GM21786 (cell line): ENCODE data around the gene CALCR.
"Not testable (repeated sequence)": the region's sequence is repeated elsewhere in the genome, so short reads cannot be mapped to it uniquely, and the experiment has no call there.

Source experiments
- ATAC-seq: cut with Tn5 transposase; IDR thresholded peaks from one replicate; pipeline ENCODE4 v1.9.1; 2021; ENCODE audit not compliant: unreplicated experiment

The CALCR gene

DNA sequence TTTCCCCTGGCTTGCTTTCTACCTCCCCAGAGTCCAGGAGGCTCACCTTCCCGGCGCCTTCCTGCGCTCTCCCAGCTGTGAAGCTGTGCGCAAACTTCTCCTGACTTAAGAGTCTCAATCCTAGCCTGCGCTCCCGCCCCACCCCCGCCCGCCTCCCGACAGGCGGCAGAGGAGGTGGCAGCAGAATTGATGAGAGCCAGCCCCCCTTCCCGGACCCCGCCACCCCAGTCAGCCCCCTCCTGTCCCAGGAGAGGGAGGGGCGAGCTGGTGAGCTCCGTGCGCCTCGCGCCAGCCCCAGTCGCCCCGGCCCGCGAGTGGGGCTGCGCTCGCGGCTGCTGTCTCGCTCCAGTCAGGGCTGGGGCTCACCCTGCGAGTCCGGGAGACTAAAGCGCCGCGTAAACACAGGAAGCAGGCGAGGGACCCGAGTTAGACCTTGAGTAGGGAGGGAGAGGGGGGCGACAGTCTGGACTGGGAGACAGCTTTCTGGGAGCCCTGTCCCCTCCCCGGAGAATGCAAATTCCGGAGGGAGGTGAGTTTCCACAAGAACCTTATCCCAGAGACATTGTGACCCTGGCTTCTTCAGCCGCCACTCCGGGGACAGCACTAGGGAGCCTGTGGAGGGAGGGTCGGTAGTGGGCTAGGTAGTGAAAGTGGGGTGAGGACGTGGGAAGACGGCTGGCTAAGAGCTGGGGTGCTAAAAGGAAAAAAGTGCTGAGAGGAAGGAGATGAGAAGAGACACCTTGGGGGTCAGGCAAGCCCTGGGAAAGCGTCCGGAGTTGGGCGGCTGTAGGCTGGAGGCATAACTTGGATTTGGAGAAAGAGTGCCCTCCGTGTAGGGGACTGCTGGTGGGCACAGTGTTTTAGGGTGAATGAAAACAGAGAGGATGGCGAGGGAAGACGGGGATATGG, at the start of gene CALCR:
Gene CALCR (minus strand): TSS at position 79 of the 909 bp plus-strand sequence. CDS start 87,743 bp downstream, outside the sequence.
- ATAC-seq = no peak

DNA sequence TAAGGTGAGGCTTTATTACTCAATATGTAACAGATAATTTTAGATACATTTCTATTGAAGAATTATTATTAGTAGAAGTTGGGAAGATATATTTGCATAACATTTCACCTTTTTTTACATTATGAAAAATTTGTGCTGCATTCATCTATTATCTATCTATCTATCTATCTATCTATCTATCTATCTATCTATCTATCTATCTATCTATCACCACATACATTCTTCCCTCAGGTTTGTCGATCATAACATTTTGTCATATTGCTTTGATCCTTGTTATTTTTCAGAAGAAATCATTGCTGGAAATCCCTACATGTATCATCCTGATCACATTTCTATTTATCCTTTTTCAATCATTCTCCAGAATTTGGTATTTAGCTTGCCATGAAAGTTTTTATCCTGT, 49.3 kb upstream of the CALCR start:
- no peak for ATAC-seq

DNA sequence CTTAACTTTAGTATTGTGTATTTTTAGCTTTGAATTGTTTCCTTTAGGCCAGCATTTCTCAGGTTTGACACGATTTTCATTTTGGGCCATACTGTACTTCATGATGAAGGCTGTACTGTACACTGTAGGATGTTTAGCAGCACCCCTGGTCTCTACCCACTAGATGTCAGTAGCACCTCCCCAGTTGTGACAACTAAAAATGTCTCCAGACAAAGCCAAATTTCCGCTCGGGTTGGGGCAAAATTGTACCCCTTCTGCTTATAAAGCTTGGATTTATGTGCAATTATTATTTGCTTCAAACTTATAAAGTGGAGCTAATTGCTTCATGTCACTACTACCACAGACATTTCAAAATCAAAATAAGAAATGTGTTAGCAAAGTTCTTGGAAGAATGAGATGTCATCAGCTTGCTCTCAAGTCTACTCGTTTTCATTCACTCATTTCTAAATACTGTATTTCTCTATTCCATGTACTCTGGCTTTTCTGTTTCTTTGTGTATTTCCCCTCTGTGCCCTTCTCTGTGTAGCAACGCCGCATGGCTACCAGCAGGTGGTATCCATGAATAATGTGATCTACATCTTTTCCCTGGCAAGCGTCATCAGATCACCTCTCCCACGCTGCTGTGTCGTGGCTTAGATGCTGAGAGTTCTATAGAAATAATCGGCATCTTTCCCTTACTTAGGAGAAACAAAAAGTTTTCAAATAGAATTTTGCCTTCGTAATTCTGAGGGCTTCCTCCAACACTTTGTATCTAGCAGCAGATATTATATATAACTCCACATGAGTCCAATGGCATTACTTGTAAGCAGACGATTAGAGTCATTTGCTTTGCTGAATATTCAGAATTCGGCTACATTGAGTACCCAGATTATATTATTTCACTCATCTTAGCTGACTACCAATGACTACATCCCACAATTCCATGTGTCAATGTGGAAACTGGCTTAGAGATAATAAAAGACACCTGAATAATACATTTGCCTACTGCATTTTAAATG, 47.8 kb upstream of the CALCR start:
- no peak for ATAC-seq

DNA sequence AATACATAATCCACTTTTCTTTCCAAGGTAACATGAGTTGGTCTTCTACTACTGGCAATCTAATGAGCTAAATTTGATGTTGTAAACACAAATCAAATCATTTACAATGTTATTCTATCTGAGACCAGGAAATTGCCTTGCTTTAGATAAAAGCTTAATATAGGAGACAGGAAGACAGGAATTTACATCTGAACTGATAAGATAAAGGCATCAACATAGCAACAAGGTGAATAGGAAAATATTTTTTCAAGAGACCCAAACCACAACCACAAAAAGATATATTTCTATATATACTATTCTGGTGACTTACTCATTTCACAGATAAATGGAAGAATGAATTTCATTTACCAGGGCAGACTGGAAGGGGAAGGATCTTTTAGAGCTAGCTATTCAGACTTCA, 46.3 kb upstream of the CALCR start:
- no peak for ATAC-seq

DNA sequence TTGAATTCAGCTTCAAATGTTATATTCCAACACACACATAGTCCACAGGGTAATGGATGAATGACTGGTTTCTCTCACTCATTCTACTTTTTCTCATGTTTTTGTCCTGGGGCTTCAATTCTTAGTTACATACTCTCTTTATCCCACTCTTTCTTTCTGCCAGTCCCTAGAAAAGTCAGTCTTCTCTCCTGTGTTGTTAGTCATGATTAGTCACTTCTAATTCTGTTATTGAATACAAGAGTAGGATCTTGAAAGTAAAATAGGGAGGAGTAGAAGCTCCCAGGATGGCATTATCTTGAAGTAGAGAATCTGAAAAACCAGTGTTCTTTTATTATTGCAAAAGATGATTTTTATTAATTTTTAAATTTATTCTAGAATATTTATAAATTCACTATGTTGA, 45.5 kb upstream of the CALCR start:
- no peak for ATAC-seq

DNA sequence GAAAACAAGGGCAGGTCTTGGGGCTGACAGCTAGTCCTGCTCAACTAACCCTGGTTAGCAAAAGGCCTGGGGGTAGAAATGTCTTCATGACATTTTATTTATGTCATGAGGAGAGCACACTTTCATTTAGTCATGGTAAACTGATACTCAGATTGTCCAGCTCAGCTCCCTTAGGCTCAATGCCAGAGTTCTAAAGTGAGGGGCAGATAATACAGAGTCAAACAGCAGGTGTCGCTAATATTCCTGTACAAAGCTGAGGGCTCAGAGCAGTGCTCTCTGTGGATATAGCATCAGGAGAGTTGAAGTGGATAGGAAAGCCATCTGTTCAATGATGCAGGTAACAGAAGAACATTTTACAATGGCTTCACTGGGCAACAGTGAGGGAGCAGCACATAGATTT, 26.8 kb upstream of the CALCR start:
- ATAC-seq = no peak

DNA sequence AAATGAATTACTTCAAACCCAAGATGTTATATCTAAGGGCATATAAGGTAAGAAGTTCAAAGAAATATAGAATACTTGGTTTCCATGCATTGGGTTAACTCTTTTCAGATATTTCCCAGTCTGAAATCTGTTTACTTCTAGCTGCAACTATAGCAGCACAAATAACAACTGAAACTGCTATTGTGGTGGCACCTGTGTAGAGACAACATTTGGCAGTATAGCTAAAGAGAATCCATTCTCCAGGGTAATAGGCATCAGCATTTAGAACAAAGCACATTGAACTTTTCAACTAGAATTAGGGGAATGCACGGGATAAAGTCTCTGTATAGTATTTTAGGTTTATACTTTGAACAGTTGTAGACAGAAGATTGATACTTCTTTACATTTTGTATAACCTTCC, 19.7 kb upstream of the CALCR start:
- ATAC-seq = no peak

DNA sequence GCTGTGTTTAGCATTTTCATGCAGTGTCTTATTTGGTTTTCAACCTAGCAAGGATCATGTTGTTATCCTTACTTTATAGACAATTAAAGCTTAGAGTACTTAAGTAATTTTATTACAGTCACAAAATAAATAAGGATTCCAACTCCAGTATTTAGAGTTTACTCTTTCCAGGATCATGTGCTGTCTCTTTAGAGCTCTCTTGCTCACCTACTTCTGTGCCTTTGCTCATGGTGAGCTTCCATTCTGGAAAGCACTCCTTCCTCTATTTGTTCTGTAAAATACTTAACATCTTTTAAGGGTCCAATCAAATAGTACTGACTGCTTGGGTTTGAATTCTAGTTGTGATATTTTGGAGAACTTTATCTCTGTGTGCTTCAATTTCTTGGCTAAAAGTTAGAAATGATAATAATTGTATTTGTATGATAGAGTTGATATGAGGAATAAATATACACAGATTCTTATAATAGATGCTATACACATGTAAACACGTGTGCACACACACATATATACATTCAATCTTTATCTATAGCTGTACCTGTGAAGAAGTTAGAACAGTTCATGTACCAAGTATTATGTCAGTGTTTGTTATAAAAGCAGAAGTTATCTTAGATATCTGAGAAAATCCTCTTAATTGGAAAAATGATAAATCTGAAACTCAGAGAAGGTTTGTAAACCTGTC, 18.2 kb upstream of the CALCR start:
- no peak for ATAC-seq

DNA sequence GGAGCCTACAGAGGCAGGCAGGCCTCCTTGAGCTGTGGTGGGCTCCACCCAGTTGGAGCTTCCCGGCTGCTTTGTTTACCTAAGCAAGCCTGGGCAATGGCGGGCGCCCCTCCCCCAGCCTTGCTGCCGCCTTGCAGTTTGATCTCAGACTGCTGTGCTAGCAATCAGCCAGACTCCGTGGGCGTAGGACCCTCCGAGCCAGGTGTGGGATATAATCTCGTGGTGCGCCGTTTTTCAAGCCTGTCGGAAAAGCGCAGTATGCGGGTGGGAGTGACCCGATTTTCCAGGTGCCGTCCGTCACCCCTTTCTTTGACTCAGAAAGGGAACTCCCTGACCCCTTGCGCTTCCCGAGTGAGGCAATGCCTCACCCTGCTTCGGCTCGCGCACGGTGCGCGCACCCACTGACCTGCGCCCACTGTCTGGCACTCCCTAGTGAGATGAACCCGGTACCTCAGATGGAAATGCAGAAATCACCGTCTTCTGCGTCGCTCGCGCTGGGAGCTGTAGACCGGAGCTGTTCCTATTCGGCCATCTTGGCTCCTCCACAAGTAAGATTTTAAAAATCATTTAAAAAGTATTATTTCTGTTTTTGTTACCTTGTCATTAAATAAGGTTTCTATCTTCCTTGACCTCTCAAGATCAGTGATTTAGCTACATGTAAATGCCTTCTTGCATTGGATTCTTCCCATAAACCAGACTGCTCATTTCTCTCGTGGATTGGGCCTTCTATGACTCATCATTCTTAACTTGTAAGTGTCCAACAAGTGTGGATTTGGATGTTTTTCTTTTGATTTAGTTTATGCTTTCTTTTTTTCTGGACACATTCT, 16.9 kb upstream of the CALCR start:
- not testable (repeated sequence) for ATAC-seq

DNA sequence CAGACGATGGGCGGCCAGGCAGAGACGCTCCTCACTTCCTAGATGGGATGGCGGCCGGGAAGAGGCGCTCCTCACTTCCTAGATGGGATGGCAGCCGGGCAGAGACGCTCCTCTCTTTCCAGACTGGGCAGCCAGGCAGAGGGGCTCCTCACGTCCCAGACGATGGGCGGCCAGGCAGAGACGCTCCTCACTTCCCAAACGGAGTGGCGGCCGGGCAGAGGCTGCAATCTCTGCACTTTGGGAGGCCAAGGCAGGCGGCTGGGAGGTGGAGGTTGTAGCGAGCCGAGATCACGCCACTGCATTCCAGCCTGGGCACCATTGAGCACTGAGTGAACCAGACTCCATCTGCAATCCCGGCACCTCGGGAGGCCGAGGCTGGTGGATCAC, 11.9 kb upstream of the CALCR start:
- not testable (repeated sequence) for ATAC-seq

DNA sequence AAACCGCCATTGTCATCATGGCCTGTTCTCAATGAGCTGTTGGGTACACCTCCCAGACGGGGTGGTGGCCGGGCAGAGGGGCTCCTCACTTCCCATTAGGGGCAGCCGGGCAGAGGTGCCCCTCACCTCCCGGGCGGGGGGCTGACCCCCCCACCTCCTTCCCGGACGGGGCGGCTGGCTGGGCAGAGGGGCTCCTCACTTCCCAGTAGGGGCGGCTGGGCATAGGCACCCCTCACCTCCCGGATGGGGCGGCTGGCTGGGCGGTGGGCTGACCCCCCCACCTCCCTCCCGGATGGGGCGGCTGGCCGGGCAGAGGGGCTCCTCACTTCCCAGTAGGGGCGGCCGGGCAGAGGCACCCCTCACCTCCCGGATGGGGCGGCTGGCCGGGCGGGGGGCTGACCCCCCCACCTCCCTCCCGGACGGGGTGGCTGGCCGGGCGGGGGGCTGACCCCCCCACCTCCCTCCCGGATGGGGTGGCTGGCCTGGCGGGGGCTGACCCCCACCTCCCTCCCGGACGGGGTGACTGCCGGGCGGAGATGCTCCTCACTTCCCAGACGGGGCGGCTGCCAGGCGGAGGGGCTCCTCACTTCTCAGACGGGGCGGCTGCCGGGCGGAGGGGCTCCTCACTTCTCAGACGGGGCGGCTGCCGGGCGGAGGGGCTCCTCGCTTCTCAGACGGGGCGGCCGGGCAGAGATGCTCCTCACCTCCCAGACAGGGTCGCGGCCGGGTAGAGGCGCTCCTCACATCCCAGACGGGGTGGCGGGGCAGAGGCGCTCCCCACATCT, 11.4 kb upstream of the CALCR start:
- not testable (repeated sequence) for ATAC-seq

DNA sequence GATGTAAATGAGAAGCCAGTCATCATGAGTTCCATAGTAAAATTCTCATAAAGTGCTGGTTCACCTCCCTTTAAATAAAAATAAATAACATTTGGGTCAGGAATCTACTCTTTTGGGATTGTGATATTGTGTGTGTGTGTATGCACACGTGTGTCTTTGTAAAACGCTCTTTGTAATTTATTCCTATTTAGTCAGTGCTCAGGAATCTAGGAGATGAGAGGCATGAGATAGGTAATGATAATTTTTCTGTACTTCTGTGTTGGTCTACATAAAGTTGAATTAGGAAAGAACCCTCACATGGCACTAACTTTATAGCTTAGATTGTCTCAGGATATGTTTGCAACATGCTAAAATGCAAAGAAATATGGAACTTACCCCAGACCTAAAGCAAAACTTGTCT, 4.9 kb upstream of the CALCR start:
- no peak for ATAC-seq

DNA sequence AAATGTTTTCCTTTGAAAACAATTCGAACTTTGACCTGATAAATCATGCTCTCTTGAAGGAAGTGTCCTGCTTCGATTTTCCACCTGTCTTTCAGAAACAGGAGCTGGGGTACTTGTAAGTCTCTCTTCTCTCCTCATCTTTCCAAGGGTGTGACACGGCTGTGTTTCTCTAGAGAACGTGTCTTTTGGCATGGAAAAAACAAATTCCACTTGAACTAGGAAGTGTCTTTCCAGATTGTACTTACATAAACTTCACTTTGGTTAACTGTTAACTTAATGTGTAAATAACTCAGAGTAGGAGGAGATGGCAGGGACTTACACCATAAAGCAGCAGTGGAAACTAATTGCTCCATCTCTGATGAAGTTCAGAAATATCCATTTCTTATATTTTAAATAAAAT, 4.2 kb upstream of the CALCR start:
- no peak for ATAC-seq

DNA sequence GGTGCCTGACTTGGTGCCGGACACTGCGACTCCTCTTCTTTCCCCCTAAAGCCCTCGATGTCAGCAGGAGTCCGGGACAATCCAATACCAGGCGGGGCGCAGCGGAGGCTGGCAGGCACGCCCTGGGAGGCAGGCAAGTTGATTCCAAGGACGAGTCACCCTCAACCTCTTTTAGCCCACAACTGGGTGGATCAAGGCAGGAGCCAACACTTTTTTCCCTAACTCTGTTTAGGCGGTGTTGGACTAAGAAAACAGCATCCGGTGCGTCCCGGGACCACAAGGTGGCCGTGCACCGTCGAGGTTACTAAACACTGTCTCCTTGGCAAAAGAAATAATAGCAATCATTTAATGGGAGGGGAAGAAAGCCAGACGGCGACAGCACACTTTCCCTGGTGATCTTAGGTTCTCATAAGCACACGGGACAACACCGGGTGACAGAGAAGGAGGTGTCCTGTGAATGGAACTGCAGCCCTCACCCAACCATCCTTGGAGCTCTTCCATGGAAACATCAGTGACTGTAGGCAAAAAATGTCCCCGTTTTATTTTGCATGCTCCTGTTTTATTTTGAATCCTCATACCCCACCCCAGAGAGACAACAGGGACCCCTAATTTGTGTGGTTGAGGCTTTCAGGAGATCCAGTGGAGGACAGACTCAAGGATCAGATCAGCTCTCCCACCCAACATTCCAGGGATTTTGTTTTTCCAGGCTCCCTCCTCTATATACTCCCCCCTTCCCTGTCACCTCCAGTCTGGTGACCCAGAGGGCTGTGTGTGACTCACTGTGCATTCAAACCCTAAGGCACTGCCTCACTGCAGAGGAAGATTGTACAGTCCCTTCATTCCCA, 1.3 kb upstream of the CALCR start:
- ATAC-seq = no peak

DNA sequence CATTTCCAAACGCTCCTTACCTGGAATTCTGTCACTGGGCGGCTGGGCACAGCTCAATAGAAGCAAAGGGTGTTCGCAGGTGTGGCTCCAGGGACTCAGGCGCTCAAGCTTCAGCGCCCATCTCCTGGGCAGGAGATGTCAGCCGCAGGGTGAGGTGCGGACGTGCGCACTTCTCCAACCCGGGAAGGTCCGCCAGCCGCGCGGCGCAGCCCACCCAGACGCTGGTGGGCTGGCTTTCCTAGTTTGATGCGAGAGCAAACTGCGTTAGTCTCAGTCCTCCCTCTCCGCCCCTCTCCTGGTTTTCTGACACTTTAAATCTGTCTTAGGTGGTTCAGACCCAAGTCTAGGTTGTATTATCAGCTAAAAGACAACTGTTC, 267 bp downstream of the CALCR start:
- ATAC-seq = no peak

DNA sequence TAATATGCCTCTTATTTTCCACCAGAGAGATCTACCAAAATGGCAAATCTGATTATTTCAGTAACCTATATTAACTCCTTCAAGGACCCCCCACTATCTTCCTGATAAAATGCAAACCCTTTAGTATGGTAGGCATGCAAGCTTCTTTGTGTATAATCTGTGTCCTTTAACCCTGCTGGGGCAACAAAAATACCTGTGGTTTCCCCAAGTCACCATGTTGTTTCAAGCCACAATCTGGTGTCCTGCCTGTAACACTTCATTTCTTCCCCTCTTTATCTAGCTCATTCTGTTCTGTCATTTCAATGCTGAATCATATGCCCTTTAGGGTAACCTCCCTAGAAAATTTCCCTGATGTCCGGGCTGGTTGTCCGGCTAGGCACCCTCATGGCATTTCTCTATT, 5.3 kb downstream of the CALCR start:
- ATAC-seq = no peak

DNA sequence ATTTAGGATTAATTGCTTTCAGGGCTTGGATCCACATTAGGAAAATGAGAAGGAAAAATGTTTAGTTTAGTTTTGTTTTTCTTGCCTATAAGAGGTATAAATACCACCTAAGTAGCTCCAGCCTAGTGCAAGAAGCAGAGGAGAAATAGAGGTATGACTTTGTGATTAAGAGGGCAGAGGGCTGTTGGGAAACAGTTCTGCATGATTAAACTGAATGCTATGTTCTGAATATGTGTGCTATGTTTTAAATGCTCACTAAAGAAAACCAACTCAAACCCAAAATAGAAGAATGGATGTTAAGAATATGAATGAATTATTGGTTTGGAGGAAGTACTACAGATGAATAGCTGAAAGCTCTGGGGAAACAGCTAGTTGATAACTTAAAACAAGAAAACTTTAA, 7.6 kb downstream of the CALCR start:
- no peak for ATAC-seq

DNA sequence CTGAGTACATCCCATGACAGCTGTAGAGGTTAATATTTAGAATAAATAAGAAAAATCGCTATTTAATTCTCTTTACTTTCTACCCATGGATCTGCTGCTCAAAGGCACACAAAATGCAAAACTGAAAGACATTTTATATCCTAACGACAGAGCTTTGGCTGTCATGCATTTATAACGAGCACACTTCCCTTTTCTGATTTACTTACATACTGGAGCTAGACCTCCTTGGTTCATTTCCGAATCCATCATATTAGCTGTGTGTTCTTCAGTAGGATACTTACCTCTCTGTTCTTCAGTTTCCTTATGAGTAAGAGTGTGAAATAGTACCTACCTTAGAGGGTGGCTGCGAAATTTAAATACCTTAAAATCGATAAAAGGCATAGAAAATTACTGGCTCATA, 10.9 kb downstream of the CALCR start:
- ATAC-seq = no peak

DNA sequence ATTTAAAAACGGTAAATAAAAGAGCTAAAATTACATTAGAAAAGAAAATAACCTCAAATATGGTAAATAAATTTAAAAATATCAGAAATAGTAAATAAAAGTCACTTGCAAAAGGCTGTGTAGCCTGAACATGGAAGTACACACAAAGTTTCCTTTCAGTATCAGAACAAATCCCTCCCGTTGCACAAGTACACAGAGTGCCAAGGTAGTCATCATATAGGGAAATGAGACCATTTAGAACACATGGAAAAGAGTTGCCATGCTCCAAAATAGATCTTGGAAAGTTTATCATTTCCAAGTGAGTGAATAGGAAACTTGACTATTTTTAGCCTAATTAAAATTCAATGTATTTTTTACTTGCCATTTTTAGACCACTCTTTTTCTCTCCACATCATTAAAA, 11.6 kb downstream of the CALCR start:
- no peak for ATAC-seq
